ENCODE measurements around the gene TSPO. TPM values are rescaled to one million over a fixed set of nuclear protein-coding genes. Genes with fewer than 3 reads are reported as not detected.

Gene TSPO
- total and polyA plus RNA-seq, 2 of the 13 experiments (the other 11 are each of a cell fraction or from before 2014, with no cell fraction given): 0.46 to 1.4 TPM

- TF ChIP-seq ZNF407 (CRISPR knock-in tag; IDR thresholded peaks at IDR 0.05; ENCODE audit: not compliant biosample characterization) (no peak), HDAC6 (IDR thresholded peaks at IDR 0.05; ENCODE audit: low read depth, low read length) (no peak), CC2D1A (CRISPR knock-in tag; IDR thresholded peaks at IDR 0.05) (no peak), HOXA9 (CRISPR knock-in tag; IDR thresholded peaks at IDR 0.05; ENCODE audit: borderline replicate concordance) (no peak), BRD4 (CRISPR knock-in tag; IDR thresholded peaks at IDR 0.05) (no peak), MTA1 (CRISPR knock-in tag; IDR thresholded peaks at IDR 0.05; ENCODE audit: borderline replicate concordance) (no peak), NCOA1 (CRISPR knock-in tag; IDR thresholded peaks at IDR 0.05) (no peak), MBD4 (IDR thresholded peaks at IDR 0.05; ENCODE audit: borderline replicate concordance, low read length) (no peak), ZXDC (CRISPR knock-in tag; IDR thresholded peaks at IDR 0.05) (no peak), MAX (IDR thresholded peaks at IDR 0.05) (no peak), DR1 (CRISPR knock-in tag; IDR thresholded peaks at IDR 0.05) (no peak), TAF1 (CRISPR knock-in tag; IDR thresholded peaks at IDR 0.05) (no peak)
These were observed 61.1 kb downstream of the TSPO start (continued) for GRCh38 chr22:43212434-43212952.

All from HepG2 (cell line).